ENCODE measurements around the gene CACNA1D. TPM values are rescaled to one million over a fixed set of nuclear protein-coding genes. Genes with fewer than 3 reads are reported as not detected.

Gene CACNA1D
- polyA plus RNA-seq, 1 donor (not counting 4 experiments of a cell fraction or from before 2014, with no cell fraction given) = 0.20 TPM

DNA sequence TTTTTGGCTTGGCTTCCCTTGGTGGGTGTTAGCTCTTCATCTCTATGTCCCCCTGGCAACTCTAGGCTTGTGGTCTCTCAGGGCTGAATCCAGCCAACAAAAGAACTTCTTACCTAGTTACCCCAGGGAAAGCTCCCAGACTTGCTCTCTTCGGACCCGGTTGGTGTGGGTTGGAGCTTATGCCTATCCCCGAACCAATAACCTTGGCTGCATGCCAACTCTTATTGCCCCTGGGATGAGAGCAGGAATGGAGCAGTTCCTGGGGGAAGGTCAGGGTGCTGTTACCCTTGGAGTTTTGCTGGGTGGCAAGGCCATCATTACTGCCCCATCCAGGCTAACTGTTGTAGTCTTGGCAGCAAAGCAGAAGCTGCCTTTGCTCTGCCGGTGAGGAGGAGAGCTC lies 147.8 kb downstream of the CACNA1D start:
- no peaks in the 10 kb centered on the region for H3K9me1 ChIP-seq (ENCODE audit: control insufficient read depth, extremely low read depth, insufficient read depth, low read length)
- H3K9me3 ChIP-seq (ENCODE audit: control insufficient read depth, low read depth, low read length) = no peaks in the 10 kb centered on the region
- no peak overlapping the region for H3K27ac ChIP-seq (ENCODE audit: control insufficient read depth, insufficient read depth, low read length)
- dilution Hi-C loops (cut with MboI; ENCODE audit: extremely low pct_ligation_motif_present, low sequenced_read_pairs) = no loop called here
- no peak overlapping the region for H3K4me3 ChIP-seq (ENCODE audit: control insufficient read depth in 2 of 3, extremely low read depth in 1 of 3, insufficient read depth in 2 of 3, low read depth in 1 of 3, low read length in 3 of 3)
- no peak for DNase-seq (ENCODE audit: low read depth, low spot score)
- no peak for FAIRE-seq
- no peak for TF ChIP-seq EZH2 (IDR thresholded peaks at IDR 0.05; ENCODE audit: low read length)
- TF ChIP-seq, protein P1, sequence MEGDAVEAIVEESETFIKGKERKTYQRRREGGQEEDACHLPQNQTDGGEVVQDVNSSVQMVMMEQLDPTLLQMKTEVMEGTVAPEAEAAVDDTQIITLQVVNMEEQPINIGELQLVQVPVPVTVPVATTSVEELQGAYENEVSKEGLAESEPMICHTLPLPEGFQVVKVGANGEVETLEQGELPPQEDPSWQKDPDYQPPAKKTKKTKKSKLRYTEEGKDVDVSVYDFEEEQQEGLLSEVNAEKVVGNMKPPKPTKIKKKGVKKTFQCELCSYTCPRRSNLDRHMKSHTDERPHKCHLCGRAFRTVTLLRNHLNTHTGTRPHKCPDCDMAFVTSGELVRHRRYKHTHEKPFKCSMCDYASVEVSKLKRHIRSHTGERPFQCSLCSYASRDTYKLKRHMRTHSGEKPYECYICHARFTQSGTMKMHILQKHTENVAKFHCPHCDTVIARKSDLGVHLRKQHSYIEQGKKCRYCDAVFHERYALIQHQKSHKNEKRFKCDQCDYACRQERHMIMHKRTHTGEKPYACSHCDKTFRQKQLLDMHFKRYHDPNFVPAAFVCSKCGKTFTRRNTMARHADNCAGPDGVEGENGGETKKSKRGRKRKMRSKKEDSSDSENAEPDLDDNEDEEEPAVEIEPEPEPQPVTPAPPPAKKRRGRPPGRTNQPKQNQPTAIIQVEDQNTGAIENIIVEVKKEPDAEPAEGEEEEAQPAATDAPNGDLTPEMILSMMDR (optimal IDR thresholded peaks at IDR 0.05 in 1 of 3, IDR thresholded peaks at IDR 0.05 in 1 of 3, conservative IDR thresholded peaks at IDR 0.05 in 1 of 3; ENCODE audit: extremely low read depth in 1 of 3, insufficient read depth in 2 of 3, low read length in 3 of 3) = no peak
- H3K36me3 ChIP-seq (ENCODE audit: control insufficient read depth in 2 of 2, extremely low read depth in 1 of 2, insufficient read depth in 2 of 2, low read length in 2 of 2) = no peaks in the 10 kb centered on the region
- no peaks in the 10 kb centered on the region for H3K79me2 ChIP-seq (ENCODE audit: control insufficient read depth, insufficient read depth, low read length)
- no peak overlapping the region for H3K9ac ChIP-seq (ENCODE audit: control insufficient read depth, extremely low read depth, insufficient read depth, low read length)
- peaks cover 19% of the 10 kb centered on the region for H3K27me3 ChIP-seq (ENCODE audit: control insufficient read depth, extremely low read depth, insufficient read depth, low read length)
- no peaks in the 10 kb centered on the region for H3K4me1 ChIP-seq (ENCODE audit: control insufficient read depth, extremely low read depth, insufficient read depth, low read length)
- no peak overlapping the region for H2AFZ ChIP-seq (ENCODE audit: control insufficient read depth, low read length)
- no peak overlapping the region for H3K4me2 ChIP-seq (ENCODE audit: control insufficient read depth, extremely low read depth, insufficient read depth, low read depth, low read length)
- H4K20me1 ChIP-seq (ENCODE audit: control insufficient read depth, extremely low read depth, insufficient read depth, low read length) = no peaks in the 10 kb centered on the region

DNA sequence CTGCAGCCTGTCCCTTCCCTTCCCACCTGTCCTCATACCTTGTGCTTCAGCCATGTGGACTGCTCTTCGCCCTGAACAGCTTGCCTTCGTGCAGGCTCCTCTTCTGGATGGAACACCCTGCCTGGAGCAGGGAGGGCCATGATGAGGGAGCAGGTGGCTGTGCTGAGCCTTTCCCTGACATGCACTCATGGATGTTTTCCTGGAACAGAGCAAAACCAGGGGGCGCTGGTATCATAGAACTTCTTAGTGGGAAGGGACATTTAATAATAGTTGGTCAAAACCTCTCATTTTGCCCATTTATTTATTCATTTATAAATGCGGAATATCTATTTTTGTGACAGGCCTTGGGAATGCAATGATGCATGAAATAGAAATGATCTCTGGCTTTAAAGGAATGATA lies 149.3 kb downstream of the CACNA1D start:
- Histone ChIP-seq H3K9ac (ENCODE audit: control insufficient read depth, extremely low read depth, insufficient read depth, low read length) (no peak overlapping the region), H3K27ac (ENCODE audit: control insufficient read depth, insufficient read depth, low read length) (no peak overlapping the region), H4K20me1 (ENCODE audit: control insufficient read depth, extremely low read depth, insufficient read depth, low read length) (no peaks in the 10 kb centered on the region), H3K4me2 (ENCODE audit: control insufficient read depth, extremely low read depth, insufficient read depth, low read depth, low read length) (no peak overlapping the region), H3K36me3 (ENCODE audit: control insufficient read depth in 2 of 2, extremely low read depth in 1 of 2, insufficient read depth in 2 of 2, low read length in 2 of 2) (no peaks in the 10 kb centered on the region), H3K9me3 (ENCODE audit: control insufficient read depth, low read depth, low read length) (no peaks in the 10 kb centered on the region), H3K4me3 (ENCODE audit: control insufficient read depth in 2 of 3, extremely low read depth in 1 of 3, insufficient read depth in 2 of 3, low read depth in 1 of 3, low read length in 3 of 3) (no peak overlapping the region), H2AFZ (ENCODE audit: control insufficient read depth, low read length) (no peak overlapping the region), H3K27me3 (ENCODE audit: control insufficient read depth, extremely low read depth, insufficient read depth, low read length) (peaks cover 22% of the 10 kb centered on the region), H3K4me1 (ENCODE audit: control insufficient read depth, extremely low read depth, insufficient read depth, low read length) (no peaks in the 10 kb centered on the region), H3K9me1 (ENCODE audit: control insufficient read depth, extremely low read depth, insufficient read depth, low read length) (no peaks in the 10 kb centered on the region), H3K79me2 (ENCODE audit: control insufficient read depth, insufficient read depth, low read length) (no peaks in the 10 kb centered on the region)
- no peak for TF ChIP-seq EZH2 (IDR thresholded peaks at IDR 0.05; ENCODE audit: low read length)
- TF ChIP-seq, protein P1 (optimal IDR thresholded peaks at IDR 0.05 in 1 of 3, IDR thresholded peaks at IDR 0.05 in 1 of 3, conservative IDR thresholded peaks at IDR 0.05 in 1 of 3; ENCODE audit: extremely low read depth in 1 of 3, insufficient read depth in 2 of 3, low read length in 3 of 3) = no peak
- dilution Hi-C loops (cut with MboI; ENCODE audit: extremely low pct_ligation_motif_present, low sequenced_read_pairs) = no loop called here
- no peak for FAIRE-seq
- no peak for DNase-seq (ENCODE audit: low read depth, low spot score)
